Renal cortical epithelial cell (primary cell): ENCODE results near the gene ADGRL3. TPM values are rescaled to one million over a fixed set of nuclear protein-coding genes. Genes with fewer than 3 reads are reported as not detected.
"Not testable (repeated sequence)": the region's sequence is repeated elsewhere in the genome, so short reads cannot be mapped to it uniquely, and the experiment has no call there.

Experiments
- DNase-seq: peaks from one replicate; pipeline ENCODE4 v3.0.0-alpha.2; 2011; ENCODE audit warnings: low read depth
- total RNA-seq: library from RNA; depleted of rRNA; stranded (reverse); fragments of >200 nt; gene quantifications from 2 replicates; pipeline ENCODE4 v1.2.3, GENCODE V29; 2014

The ADGRL3 gene
- total RNA-seq, 1 donor from 2014 or later = 5.3 TPM

DNA sequence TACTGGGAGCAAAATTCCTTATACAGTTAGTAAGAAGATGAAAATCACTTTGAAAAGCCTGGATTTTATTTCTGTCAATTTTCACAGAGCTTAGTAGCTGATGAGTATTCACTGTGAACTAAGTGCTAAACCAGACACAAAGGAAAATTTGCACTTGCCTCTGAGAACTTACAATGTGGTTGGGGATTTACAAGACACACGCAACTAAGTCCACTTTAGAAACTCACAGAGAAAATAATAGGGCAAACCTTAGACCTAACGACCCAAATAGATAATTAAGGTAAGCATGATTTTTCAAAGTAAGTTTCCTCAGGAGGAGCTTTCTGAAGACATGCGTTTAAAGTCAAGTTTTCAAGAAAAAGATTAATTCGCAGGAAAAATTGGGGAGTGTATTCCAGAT lies 708.9 kb downstream of the ADGRL3 start:
- DNase-seq = no peak

DNA sequence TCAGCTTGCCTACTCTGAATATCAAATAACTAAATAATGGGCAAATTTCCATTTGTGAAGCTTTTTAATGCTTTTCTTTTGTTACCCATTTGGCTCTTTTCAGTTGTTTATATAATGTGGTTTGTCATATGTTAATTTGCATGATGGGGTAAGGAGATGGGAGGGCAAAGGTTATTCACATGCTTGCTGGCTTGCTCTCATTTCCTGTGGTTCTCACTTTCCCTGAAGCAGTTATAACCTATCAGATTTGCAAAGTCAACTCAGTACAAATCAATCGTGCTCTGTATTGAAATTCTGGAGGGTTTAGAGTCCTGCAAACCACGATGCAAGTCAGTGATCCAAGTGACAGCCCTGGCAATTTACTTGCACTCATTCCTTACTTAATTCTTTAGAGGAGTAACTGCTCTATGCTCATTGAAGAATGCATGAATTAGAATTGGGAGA lies 711.2 kb downstream of the ADGRL3 start:
- peak; percentile 86 for DNase-seq

DNA sequence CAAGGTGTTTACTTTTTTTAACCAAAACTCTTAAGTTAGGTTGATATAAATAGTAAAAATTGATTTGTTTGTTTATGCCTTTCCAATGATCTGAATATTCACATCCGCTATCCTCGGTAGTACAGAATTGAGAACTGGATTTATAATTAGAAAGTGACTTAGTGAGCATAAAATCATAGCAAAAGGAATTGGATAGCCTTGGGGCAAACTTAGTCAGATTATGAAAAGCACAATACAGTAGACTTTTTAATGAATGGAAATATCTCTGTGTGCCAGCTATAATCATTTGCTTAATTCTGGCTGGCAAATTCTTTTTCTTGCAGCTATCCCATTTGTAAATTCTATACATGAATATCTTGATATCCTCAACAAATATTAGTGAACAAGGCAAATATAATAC lies 713.5 kb downstream of the ADGRL3 start:
- DNase-seq = no peak

DNA sequence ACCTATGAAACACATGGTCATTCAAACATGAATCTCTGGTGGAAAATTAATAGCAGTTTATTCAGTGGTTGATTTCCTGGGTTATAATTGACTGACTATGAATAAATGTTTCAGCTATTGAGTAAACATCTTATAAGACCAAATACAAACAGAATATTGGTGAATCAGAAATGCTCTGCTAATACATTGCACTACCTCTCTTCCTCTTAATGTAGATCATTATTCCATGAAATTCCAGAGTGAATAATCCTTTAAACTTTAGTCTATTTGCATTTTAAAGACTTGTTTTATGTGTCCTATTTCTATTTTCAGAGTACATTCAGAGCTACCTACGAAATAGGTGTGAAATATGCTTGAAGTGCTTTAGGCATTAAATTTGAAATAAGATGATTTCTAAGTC lies 715.4 kb downstream of the ADGRL3 start:
- peak; percentile 67 for DNase-seq

DNA sequence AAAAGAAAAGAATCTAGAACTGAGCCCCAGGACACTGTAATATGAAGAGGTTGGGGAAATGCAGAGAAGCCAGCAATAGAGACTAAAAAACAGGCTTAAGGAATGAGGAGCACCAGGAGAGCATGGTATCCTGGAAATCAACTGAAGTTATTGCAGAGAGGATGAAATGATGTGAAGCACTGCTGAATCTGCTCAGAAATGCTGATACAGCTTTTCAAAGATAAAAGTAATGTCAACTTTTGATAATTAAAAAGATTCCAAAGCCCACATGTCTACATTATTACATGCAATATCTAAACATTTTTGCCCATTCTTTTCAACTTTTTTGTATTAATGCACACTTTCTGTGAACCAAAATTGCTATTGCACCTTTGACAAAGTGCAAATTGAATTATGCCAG lies 718.4 kb downstream of the ADGRL3 start:
- no peak for DNase-seq

DNA sequence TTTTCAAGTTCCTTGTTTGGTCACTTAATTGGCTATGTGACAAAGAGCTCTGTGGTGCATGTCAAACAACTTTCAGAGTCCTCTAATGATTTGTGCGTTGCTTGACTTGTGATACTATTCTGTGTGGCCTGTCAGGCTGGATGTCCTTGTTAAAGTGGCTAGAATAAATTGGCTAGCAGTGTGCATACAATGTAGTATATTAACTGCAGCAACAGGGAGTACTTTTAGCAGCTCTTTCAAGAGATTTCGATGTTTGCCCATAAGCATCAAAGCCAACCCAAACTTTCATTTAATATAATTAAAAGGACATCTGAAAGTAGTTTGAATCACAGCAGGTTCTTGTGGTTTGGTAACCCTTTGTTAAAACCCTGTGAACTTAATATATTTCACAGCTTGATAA lies 718.9 kb downstream of the ADGRL3 start:
- DNase-seq = peak; percentile 17

DNA sequence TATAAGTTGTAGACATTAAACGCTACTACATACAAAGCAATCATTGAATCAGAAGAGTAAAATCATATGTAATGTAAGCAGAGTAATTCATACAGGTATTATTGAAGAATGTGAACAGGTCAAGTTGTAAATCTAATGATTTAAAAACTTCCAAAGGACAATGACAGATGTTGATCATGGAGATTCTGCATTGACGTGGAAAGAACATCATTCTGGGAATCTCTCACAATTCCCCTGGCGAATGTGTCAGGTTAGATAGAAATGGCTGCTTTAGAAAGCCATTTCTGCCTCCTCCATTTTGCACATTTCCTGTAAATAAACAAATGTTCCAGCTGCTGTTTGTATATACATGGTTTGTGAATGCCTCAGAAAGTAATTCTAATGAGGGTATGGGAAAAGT lies 719.4 kb downstream of the ADGRL3 start:
- DNase-seq = no peak

DNA sequence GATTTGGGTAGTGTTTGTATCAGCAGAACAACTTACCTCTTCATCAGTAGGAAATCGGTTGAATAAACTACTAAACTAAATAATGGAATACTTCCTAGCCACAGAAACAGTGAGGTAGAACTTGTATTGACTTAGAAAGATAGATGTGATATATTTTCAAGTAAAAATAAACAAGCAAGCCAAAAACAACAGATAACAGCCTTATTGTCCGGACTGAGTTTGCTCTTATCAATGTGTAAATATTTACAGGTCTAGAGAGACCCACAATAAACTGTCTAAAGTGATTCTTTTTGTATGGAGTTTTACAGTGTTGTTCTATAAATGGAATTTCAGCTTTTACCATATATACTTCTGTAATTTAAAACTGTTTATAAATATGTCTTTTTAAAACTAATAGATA lies 721.8 kb downstream of the ADGRL3 start:
- DNase-seq = no peak

DNA sequence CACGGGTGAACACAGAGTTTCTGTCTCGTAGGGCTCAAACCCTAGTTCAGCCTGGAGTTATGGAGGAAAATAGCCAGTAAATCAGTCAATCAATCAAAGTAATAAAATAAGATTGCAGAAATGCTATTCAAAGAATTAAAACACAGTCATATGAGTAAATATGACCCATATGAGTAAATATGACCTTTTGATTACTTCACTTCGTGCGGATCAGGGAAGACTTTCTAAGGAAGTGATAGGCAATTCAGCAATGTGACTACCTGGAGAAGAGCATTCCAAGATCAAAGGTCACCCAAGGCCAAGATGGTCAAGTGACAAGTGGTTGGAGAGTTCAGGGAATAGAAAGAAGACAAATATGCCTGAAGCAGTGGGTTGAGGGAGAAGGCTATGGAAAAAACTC lies 722.6 kb downstream of the ADGRL3 start:
- DNase-seq = no peak

DNA sequence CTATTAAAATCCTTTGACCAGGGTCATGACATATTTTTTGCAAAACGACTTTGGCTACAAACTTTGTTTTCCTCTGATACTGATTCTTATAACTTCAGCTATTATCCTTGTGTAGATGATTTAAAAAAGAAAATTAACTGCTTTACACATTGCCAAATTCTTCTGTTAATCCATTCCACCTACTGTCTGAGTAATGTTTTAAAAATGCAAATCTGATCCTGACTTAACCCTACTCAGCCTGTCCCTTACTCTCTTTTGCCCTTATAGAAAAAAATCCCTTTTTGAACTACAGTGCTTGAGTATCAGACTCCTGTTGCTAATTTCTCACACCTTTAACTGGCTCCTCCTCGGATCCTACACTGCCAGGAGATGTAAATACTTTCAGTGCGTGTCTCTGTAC lies 723.1 kb downstream of the ADGRL3 start:
- peak; percentile 35 for DNase-seq

DNA sequence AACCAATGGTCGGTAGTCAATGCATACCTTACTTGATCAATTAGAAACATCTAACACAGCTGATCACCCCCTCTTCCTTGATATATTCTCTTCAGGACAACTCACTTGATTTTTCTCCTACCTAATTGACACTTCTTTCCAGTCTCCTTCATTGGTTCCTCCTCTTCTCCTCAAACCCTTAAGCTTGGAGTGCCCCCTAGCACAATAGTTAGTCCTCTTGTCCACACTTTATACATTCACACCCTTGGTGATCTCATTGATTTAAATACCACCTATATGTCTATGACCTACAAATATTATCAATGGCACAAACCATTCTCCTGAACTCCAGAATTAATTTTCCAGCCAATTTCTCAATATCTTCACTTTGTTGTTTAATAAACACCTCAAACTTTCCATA lies 724.0 kb downstream of the ADGRL3 start:
- no peak for DNase-seq

DNA sequence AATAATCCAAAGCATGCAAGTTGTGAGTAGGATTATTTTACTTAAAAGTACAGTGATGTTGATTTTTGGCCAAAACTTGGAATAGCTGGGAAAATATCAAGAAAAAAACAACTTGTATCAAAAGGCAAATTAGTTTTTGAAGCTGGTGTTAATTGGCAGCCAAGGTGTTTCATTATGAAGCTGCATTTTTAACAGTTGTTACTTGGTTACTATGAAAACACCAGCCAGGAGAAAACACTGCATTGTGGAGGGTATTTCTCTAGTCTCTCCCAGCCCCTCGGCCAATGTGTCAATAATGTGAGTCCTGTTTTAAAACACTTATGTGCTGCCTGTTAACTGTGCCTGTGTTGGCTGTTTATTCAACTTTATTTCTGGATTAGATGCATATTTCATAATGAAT lies 733.4 kb downstream of the ADGRL3 start:
- DNase-seq = no peak

DNA sequence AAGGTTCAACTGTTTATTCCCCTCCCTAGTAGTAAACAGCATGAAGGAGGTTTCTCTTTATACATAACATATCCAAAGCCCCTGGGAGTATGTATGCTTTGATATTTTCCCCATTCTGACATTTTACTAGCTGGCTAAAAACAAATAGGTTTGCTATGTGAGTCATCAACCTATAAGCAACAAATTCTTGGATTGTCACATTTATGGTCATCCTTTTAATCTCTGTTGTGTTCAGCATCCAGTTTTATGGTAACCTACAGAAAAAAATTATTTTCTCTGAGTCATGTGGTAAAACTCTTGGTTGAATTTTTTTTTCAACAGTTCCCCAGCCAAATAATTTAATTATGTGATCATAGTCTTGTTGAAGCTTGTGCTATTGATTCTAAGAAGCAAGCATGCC lies 734.1 kb downstream of the ADGRL3 start:
- DNase-seq = no peak

DNA sequence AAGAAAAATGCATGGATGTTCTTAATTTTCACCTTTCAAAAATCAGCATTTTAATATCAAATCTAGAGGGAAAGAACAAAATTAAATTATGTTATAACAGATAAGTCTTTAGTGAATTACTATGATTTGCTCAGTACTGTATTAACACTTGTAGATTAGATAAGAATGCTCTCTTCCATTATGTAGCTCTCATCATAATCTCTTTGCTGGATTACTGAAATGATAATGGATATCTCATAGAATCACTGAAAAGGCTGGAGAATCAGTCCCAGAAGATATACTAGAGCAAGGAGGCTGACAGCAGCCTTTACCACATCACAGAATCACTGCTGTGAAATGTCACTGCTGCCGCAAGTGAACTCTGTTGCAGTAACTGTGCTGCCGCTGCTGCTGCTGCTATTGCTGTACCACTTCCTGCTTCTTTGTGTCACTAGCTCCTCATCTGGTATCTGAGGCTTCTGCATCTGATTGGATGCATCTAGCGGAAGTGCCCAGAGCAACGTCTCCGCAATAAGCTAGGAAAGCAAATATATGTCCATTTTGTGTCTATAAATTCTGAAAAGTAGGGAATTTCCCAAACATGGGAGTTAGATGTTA lies 738.2 kb downstream of the ADGRL3 start:
- DNase-seq = no peak

DNA sequence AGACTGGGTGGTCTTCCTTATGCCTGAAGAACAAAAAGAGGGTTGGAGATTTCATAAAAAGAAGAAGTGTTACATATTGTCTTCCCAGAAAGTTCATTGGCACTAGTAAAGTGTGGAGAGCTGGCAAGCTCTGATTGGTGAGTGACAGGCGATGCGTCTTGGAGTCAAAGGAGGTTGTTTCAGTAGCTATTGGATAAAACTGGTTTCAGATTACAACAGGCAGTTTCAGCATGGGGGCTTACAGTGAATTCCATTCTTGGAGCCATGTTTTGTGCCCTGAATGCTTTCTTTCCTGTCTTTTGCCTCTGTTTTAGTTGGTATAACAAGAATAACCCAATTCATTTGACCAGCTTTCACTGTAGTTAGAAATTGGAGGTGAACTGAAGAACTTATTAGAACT lies 750.5 kb downstream of the ADGRL3 start:
- no peak for DNase-seq

DNA sequence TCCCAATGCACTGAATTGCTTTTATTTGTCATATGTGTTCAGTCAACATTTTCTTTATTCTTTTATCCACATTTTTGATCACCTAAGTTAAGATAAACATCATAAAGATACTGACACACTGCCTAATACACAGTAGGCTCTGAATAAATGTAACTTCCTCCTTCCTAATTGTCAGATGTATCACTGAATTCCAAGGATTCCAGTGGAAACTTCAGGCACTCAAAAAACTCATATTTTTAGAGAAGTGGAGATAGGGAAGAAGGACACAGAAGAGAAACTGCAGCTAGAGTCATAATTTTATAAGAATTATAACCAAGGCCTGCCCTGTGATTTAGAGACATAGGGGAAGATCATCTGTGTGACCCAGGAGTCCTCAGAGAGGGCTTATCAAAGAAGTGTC lies 753.3 kb downstream of the ADGRL3 start:
- no peak for DNase-seq

DNA sequence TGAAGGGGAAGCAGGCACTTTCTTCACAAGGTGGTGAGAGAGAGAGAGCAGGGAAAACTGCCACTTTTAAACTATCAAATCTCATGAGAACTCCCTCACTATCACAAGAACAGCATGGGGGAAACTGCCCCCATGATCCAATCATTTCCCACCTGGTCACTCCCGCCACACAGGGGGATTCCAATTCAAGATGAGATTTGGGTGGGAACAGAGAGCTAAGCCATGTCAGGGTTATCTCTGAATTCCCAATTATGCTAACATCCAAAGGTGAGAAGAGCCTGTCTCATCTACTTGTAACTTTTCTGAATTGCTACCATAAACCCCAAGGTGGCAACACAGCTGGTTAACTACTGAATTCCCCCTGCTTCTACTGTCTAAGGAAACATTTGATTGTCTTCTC lies 758.5 kb downstream of the ADGRL3 start:
- DNase-seq = no peak

DNA sequence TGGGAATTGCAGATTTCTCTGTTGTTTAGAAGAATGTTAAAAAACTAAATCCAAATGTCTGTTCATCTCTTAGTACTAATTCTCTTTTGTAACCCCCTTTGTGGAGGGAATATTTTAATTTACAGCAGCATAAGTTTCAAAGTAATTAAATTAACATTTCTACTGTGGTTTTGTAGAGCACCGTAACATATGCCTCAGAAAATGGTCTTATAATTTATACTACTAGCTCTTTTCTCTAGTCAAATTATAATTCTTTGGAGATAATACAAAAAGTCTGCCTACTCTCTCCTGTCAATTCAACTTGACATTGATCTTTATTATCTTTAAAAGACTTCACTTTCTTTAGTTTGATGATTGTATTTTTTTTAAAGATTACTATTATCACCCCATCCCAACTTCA lies 759.0 kb downstream of the ADGRL3 start:
- no peak for DNase-seq

DNA sequence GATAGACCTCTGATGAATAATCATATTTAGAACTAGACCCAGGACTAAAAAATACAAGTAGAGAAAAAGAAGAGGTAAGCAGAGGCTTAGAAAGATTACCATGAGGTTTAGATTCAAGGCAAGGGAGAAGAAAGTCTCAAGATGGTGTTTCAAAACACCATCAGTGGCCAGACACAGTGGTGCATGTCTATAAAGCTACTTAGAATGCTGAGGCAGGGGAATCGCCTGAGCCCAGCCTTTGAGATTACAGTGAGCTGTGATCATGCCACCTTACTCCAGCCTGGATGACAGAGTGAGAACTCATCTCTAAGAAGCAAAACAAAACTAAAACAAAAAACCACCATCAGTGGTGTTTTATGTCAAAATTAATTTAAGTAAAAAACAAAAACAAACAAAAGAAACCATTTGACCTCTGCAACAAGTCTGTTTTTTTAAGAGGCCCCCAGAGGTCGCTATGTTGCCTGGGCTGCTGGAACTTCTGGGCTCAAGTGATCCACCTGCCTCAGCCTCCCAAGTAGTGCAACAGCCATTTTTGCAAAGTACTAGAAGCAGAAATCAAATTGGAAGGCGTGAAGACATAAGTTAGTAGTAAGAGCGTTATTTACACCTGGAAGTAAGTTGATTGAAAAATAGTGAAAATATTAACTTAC lies 784.3 kb downstream of the ADGRL3 start:
- DNase-seq = no peak

DNA sequence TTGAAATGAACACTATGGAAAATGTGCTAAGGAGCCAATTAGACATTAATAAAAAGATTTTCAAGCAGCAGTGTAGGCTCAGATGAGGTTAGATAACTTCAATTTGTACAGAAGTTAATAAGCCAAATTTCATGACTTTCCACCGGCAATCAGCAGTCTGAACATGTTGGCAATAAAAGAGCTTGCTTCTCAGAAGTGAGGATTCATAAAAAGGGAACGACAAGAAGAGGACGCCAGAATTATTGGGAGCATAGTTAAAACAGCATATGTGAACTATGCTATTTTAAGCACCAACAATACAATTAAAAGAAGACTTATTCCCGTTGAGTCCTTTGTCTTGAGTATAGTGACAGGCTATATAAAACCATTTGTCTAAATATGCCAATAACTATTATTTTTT lies 785.3 kb downstream of the ADGRL3 start:
- no peak for DNase-seq

DNA sequence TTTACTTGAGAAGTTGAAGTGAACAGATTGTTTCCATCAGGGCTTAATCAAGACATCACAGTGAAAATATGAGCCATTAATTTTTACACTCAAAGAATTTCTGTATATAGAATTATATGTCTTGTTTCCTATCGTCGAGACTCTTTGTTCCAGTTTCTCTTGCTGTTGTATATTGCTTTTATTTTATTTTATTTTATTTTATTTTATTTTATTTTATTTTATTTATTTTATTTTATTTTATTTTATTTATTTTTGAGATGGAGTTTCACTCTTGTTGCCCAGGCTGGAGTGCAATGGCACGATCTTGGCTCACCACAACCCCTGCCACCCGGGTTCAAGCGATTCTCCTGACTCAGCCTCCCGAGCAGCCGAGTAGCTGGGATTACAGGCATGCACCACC lies 786.8 kb downstream of the ADGRL3 start:
- DNase-seq = not testable (repeated sequence)

DNA sequence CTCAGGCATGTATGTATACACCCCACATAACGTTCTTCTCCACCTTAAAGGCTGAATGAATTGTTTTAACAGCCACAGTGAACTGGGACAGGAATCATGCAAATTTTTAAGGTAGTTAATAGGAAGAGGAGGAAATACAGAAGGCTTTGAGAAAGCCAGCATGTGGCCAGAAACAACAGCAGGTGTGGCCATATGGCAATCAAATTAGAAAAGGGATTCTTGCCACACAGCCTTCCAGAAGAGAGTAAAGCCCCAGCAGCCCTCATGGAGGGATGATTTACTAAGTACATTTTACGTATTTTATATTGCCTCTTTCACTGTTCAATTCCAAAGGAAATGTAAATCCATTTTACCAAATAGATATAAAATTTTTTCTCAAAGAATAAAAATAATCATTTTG lies 792.2 kb downstream of the ADGRL3 start:
- DNase-seq = no peak

DNA sequence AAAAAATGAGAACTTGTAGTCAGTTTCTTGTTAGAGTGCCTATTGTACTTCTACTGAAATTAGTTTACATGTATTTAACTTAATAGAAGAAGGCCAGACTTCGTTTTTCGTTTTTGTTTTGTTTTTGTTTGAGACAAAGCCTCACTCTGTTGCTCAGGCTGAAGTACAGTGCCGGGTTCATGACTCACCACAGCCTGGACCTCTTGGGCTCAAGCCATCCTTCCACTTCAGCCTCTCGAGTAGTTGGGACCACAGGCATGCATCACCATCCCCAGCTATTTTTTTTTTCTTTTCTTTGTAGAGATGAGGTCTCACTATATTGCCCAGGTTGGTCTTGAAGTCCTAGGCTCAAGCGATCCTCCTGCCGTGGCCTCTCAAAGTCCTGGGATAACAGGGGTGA lies 793.9 kb downstream of the ADGRL3 start:
- DNase-seq = peak; percentile 28

DNA sequence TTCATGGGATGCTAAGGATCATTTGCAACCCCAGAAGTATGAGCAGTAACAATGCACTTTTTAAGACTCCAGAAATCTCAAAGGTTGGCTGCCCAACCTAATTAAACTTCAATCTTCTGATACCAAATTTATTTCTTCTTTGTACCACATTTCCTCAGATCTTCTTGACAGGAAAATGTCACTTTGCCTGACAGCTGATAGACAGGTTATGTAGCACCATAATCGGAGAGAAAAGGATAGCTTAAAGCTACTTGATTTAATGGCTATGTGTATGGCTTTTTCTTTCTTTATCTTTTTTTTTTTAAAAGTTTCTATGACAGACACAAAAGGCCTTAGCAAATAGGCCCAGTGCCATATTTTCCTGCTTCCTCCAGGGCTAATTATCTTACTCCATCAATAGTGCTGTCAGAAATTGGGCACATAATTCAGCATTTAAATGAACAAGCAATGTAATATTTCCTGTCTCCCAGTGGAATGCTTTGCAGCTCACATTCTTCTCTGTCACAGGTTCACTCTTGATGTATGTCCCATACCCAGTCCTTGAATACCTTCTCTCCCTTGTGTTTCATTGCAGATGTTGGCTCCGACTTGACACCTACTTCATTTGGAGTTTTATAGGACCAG lies 795.7 kb downstream of the ADGRL3 start:
- peak; percentile 2 for DNase-seq
